A549 treated with AZD9567 at 1 μM for 4 hours (cell line): ENCODE results near the gene CCNO. TPM values are rescaled to one million over a fixed set of nuclear protein-coding genes. Genes with fewer than 3 reads are reported as not detected.

Experiments used
- total RNA-seq: library from RNA; stranded (reverse); fragments of 200-300 nt; extraction: Qiagen RNA extraction; gene quantifications from 5 replicates; pipeline ENCODE4 v1.2.3, GENCODE V29; 2022; ENCODE audit not compliant: insufficient read depth

Gene CCNO, protein sequence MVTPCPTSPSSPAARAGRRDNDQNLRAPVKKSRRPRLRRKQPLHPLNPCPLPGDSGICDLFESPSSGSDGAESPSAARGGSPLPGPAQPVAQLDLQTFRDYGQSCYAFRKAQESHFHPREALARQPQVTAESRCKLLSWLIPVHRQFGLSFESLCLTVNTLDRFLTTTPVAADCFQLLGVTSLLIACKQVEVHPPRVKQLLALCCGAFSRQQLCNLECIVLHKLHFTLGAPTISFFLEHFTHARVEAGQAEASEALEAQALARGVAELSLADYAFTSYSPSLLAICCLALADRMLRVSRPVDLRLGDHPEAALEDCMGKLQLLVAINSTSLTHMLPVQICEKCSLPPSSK
- 2.8 to 8.6 TPM (median 7.6 TPM) in 5 replicates for total RNA-seq

DNA sequence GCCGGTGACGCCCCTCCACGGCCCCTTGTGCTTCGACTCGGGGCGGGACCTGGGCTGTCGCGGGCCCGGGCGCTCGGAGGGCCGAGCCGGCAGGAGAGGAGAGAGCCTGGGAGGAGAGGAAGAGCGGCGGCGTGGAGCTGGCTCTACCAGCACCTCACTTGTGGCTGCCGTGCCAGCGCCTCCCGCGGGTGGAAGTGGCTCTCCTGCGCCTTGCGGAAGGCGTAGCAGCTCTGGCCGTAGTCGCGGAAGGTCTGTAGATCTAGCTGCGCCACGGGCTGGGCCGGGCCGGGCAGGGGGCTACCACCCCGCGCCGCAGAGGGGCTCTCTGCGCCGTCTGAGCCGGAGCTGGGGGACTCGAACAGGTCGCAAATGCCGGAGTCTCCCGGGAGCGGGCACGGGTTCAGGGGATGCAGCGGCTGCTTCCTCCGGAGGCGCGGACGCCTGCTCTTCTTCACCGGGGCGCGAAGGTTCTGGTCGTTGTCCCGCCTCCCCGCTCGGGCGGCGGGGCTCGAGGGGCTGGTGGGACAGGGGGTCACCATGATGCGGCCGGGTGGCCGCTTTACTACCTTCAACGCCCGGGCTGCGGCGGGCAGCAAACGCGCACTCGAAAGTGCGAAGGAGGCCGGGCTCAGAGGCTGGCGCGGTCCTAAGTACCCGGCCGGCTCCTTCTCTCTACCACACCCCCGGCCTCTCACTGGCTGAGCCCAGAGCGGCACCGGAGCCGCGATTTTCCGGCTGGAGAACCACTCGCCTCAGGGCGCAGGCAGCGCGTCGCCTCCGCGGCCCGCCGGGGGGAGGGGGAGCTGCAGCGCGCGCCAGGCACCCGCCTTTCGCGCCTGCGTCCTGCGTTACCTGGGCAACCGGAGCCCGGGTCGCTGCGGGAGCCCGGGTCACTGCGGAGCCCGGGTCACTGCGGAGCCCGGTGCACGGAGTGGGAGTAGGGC is at the start of gene CCNO:
Gene CCNO (minus strand): TSS at position 624 of the 944 bp plus-strand sequence. CDS start 85 bp downstream, at position 539.

GRCh38 chr5:55226934-55227663 is 6.3 kb downstream of the CCNO start, which contains the start of gene MCIDAS:
TSS of gene MCIDAS (minus strand) at chr5:55227315. CDS start at chr5:55227138, 177 bp downstream.

Other genes starting within 250 kb of the CCNO start
- gene ESM1, start 248.0 kb downstream of the CCNO start, total RNA-seq = not detected in 5 replicates
- not detected in 5 replicates for gene GZMK, start 209.4 kb downstream of the CCNO start, total RNA-seq
- gene GZMA, start 131.0 kb downstream of the CCNO start, total RNA-seq = not detected in 5 replicates
- 29.3 to 43.8 TPM (median 32.1 TPM) in 5 replicates for gene GPX8, start 73.4 kb downstream of the CCNO start, total RNA-seq
- 0.05 to 0.07 TPM (median 0.06 TPM) in 4 of 5 replicates, not detected in the other for gene CDC20B, start 60.4 kb downstream of the CCNO start, total RNA-seq
- 0.96 to 2.4 TPM (median 2.0 TPM) in 5 replicates for gene MCIDAS, start 6.3 kb downstream of the CCNO start, total RNA-seq
- gene DHX29, start 74.1 kb upstream of the CCNO start, total RNA-seq = 21.3 to 33.9 TPM (median 24.5 TPM) in 5 replicates
- 27.6 to 54.0 TPM (median 32.0 TPM) in 5 replicates for gene MTREX, start 74.4 kb upstream of the CCNO start, total RNA-seq